HepG2 (cell line): ENCODE data around the gene PRSS8. TPM values are rescaled to one million over a fixed set of nuclear protein-coding genes. Genes with fewer than 3 reads are reported as not detected.

Experiments
- ARNT ChIP-seq: fragments of 450-650 bp; IDR thresholded peaks from 2 replicates; pipeline ENCODE4 v1.6.1; 2017
- KAT7 ChIP-seq: IDR thresholded peaks from 2 replicates; pipeline ENCODE4 v1.6.1; 2018; ENCODE audit warnings: borderline replicate concordance, missing compliant biosample characterization
- NR2F2 ChIP-seq: IDR thresholded peaks from 2 replicates; pipeline ENCODE4 v1.6.1; 2012; ENCODE audit warnings: low read depth, inconsistent platforms, borderline replicate concordance
- POLR2AphosphoS2 ChIP-seq: IDR thresholded peaks from 2 replicates; pipeline ENCODE4 v1.6.1; 2011; ENCODE audit warnings: low read depth, low read length, improper control_type of control experiment
- SMYD3 ChIP-seq: sonication (generic); formaldehyde crosslinking; IDR thresholded peaks from 2 replicates; pipeline ENCODE4 v1.8.1; 2023; ENCODE audit warnings: mild to moderate bottlenecking, missing genetic modification reagents
- SRF ChIP-seq: IDR thresholded peaks from 2 replicates; pipeline ENCODE4 v1.6.1; 2011; ENCODE audit warnings: mild to moderate bottlenecking, low read depth, low read length, moderate library complexity
- YEATS4 ChIP-seq: sonication (generic); formaldehyde crosslinking; IDR thresholded peaks from 2 replicates; pipeline ENCODE4 v1.4.0; 2020; ENCODE audit warnings: missing genetic modification reagents, borderline replicate concordance
- ZMYM4 ChIP-seq: sonication (generic); formaldehyde crosslinking; IDR thresholded peaks from 2 replicates; pipeline ENCODE4 v1.8.1; 2023; ENCODE audit warnings: mild to moderate bottlenecking, missing genetic modification reagents
- ZNF160 ChIP-seq: sonication (generic); formaldehyde crosslinking; IDR thresholded peaks from 2 replicates; pipeline ENCODE4 v1.8.0; 2022; ENCODE audit warnings: mild to moderate bottlenecking, inconsistent platforms, missing genetic modification reagents
- ZNF451 ChIP-seq: sonication (generic); formaldehyde crosslinking; IDR thresholded peaks from 2 replicates; pipeline ENCODE4 v1.5.0; 2020; ENCODE audit warnings: mild to moderate bottlenecking, missing genetic modification reagents
- ZNF468 ChIP-seq: sonication (generic); formaldehyde crosslinking; IDR thresholded peaks from 2 replicates; pipeline ENCODE4 v1.8.0; 2022; ENCODE audit warnings: mild to moderate bottlenecking, moderate library complexity, missing genetic modification reagents
- ZNF558 ChIP-seq: sonication (generic); formaldehyde crosslinking; IDR thresholded peaks from 2 replicates; pipeline ENCODE4 v1.9.0; 2022; ENCODE audit warnings: mild to moderate bottlenecking, missing genetic modification reagents, borderline replicate concordance
- ZNF761 ChIP-seq: sonication (generic); formaldehyde crosslinking; conservative IDR thresholded peaks from 2 replicates; pipeline ENCODE4 v1.4.0; 2020; ENCODE audit warnings: mild to moderate bottlenecking, missing genetic modification reagents
- ZNF782 ChIP-seq: sonication (generic); formaldehyde crosslinking; IDR thresholded peaks from 2 replicates; pipeline ENCODE4 v1.4.0; 2020; ENCODE audit warnings: missing genetic modification reagents, mild to moderate bottlenecking, borderline replicate concordance
- polyA plus RNA-seq, 8 experiments: library from polyadenylated mRNA; depleted of rRNA in 3 of 8; stranded (reverse) in 7 of 8; unstranded in 1 of 8; fragments of >200 nt; fragmentation: Illumina TruSeq in 4 of 8; extraction: Trizol in 4 of 8; gene quantifications; 2 replicates each; pipeline versions ENCODE4 v1.2.1 to v1.2.3, GENCODE V29; 2011 to 2016; ENCODE audit warnings: low read depth in 4 of 8, missing spikeins in 1 of 8, mixed read lengths in 1 of 8; ENCODE audit not compliant: insufficient read depth in 1 of 8
- total RNA-seq, 5 experiments: library from RNA; depleted of rRNA; stranded (reverse); fragments of >200 nt; fragmentation: Illumina TruSeq; extraction: Trizol; gene quantifications; 2 replicates each; pipeline ENCODE4 v1.2.3, GENCODE V29; 2016; ENCODE audit warnings: low read depth in 1 of 5
- TF ChIP-seq, protein P1 (sequence below): sonication (generic); formaldehyde crosslinking; conservative IDR thresholded peaks from 2 replicates; pipeline ENCODE4 v1.5.0; 2020; ENCODE audit warnings: missing genetic modification reagents
- TF ChIP-seq, protein P2 (sequence below): sonication (generic); formaldehyde crosslinking; IDR thresholded peaks from 2 replicates; pipeline ENCODE4 v1.8.0; 2022; ENCODE audit warnings: mild to moderate bottlenecking, missing genetic modification reagents, moderate library complexity
- TF ChIP-seq, protein P3 (sequence below): sonication (generic); formaldehyde crosslinking; conservative IDR thresholded peaks from 2 replicates; pipeline ENCODE4 v1.4.0; 2020; ENCODE audit warnings: missing genetic modification reagents
- TF ChIP-seq, protein P4 (sequence below): conservative IDR thresholded peaks from 2 replicates; pipeline ENCODE4 v1.6.1; 2018; ENCODE audit warnings: missing genetic modification reagents
- TF ChIP-seq, protein P5 (sequence below): sonication (generic); formaldehyde crosslinking; IDR thresholded peaks from 2 replicates; pipeline ENCODE4 v1.9.0; 2021; ENCODE audit warnings: missing genetic modification reagents, mild to moderate bottlenecking, borderline replicate concordance
- TF ChIP-seq, protein P6 (sequence below): IDR thresholded peaks from 2 replicates; pipeline ENCODE4 v1.6.1; 2016
- TF ChIP-seq, protein P7 (sequence below): sonication (generic); formaldehyde crosslinking; IDR thresholded peaks from 2 replicates; pipeline ENCODE4 v1.4.0; 2020; ENCODE audit warnings: mild to moderate bottlenecking, missing genetic modification reagents

The PRSS8 gene
- total and polyA plus RNA-seq, 2 of the 13 experiments (the other 11 are each of a cell fraction or from before 2014, with no cell fraction given), result 2.6 to 7.2 TPM

DNA sequence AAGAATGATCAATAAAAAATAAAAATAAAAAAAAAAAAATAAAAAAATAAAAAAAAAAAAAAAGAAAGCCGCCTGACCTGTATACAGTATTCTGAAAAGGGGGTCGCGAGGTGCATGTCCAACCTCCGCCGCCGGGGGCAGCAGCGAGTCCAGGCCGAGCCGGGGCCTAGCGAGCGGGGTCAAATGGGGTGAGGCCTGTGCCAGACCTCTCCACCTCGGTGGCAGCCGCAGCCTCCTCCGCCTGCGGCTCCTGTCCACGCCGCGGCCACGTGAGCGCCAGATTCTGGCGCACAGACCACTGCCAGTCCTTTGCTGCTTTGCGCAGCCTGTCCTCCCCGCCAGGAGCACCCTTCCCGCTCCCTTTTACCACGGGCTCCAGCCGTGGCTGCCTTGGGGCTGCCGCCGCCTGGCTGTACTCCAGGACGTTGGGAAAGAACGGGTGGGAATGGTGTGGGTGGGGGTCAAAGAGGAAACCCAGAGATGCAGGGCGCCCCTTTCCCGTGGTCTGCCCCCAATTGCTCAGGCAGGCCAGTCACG lies 29.8 kb downstream of the PRSS8 start (continued):
- TF ChIP-seq, protein P1, sequence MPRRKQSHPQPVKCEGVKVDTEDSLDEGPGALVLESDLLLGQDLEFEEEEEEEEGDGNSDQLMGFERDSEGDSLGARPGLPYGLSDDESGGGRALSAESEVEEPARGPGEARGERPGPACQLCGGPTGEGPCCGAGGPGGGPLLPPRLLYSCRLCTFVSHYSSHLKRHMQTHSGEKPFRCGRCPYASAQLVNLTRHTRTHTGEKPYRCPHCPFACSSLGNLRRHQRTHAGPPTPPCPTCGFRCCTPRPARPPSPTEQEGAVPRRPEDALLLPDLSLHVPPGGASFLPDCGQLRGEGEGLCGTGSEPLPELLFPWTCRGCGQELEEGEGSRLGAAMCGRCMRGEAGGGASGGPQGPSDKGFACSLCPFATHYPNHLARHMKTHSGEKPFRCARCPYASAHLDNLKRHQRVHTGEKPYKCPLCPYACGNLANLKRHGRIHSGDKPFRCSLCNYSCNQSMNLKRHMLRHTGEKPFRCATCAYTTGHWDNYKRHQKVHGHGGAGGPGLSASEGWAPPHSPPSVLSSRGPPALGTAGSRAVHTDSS (CRISPR knock-in tag), result peak; percentile 75; the same call in 1 of the 2 replicates
- TF ChIP-seq SRF (no peak; the same call in 1 of the 2 replicates), ARNT (no peak), ZNF782 (0 out of 2 replicates have a peak, but pooled peaks have one; percentile 79), ZNF468 (CRISPR knock-in tag) (peak; percentile 33; the same call in 1 of the 2 replicates), ZMYM4 (CRISPR knock-in tag) (peak; percentile 87), ZNF451 (CRISPR knock-in tag) (peak; percentile 98), SMYD3 (CRISPR knock-in tag) (peak; percentile 92), NR2F2 (peak; percentile 45; the same call in 1 of the 2 replicates), POLR2AphosphoS2 (no peak), YEATS4 (peak; percentile 96), ZNF558 (CRISPR knock-in tag) (peak; percentile 98), ZNF160 (CRISPR knock-in tag) (peak; percentile 97), KAT7 (peak; percentile 80; the same call in 1 of the 2 replicates), ZNF761 (peak; percentile 90)
- TF ChIP-seq, protein P2, sequence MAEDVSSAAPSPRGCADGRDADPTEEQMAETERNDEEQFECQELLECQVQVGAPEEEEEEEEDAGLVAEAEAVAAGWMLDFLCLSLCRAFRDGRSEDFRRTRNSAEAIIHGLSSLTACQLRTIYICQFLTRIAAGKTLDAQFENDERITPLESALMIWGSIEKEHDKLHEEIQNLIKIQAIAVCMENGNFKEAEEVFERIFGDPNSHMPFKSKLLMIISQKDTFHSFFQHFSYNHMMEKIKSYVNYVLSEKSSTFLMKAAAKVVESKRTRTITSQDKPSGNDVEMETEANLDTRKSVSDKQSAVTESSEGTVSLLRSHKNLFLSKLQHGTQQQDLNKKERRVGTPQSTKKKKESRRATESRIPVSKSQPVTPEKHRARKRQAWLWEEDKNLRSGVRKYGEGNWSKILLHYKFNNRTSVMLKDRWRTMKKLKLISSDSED (CRISPR knock-in tag), result 0 out of 2 replicates have a peak, but pooled peaks have one; percentile 77
- TF ChIP-seq, protein P3, sequence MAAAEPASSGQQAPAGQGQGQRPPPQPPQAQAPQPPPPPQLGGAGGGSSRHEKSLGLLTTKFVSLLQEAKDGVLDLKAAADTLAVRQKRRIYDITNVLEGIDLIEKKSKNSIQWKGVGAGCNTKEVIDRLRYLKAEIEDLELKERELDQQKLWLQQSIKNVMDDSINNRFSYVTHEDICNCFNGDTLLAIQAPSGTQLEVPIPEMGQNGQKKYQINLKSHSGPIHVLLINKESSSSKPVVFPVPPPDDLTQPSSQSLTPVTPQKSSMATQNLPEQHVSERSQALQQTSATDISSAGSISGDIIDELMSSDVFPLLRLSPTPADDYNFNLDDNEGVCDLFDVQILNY (CRISPR knock-in tag), result peak; percentile 73
- TF ChIP-seq, protein P4, sequence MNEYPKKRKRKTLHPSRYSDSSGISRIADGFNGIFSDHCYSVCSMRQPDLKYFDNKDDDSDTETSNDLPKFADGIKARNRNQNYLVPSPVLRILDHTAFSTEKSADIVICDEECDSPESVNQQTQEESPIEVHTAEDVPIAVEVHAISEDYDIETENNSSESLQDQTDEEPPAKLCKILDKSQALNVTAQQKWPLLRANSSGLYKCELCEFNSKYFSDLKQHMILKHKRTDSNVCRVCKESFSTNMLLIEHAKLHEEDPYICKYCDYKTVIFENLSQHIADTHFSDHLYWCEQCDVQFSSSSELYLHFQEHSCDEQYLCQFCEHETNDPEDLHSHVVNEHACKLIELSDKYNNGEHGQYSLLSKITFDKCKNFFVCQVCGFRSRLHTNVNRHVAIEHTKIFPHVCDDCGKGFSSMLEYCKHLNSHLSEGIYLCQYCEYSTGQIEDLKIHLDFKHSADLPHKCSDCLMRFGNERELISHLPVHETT (CRISPR knock-in tag), result peak; percentile 96
- TF ChIP-seq, protein P5, sequence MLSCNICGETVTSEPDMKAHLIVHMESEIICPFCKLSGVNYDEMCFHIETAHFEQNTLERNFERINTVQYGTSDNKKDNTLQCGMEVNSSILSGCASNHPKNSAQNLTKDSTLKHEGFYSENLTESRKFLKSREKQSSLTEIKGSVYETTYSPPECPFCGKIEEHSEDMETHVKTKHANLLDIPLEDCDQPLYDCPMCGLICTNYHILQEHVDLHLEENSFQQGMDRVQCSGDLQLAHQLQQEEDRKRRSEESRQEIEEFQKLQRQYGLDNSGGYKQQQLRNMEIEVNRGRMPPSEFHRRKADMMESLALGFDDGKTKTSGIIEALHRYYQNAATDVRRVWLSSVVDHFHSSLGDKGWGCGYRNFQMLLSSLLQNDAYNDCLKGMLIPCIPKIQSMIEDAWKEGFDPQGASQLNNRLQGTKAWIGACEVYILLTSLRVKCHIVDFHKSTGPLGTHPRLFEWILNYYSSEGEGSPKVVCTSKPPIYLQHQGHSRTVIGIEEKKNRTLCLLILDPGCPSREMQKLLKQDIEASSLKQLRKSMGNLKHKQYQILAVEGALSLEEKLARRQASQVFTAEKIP (CRISPR knock-in tag), result no peak
- TF ChIP-seq, protein P6, sequence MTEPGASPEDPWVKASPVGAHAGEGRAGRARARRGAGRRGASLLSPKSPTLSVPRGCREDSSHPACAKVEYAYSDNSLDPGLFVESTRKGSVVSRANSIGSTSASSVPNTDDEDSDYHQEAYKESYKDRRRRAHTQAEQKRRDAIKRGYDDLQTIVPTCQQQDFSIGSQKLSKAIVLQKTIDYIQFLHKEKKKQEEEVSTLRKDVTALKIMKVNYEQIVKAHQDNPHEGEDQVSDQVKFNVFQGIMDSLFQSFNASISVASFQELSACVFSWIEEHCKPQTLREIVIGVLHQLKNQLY (CRISPR knock-in tag), result peak; percentile 100
- TF ChIP-seq, protein P7, sequence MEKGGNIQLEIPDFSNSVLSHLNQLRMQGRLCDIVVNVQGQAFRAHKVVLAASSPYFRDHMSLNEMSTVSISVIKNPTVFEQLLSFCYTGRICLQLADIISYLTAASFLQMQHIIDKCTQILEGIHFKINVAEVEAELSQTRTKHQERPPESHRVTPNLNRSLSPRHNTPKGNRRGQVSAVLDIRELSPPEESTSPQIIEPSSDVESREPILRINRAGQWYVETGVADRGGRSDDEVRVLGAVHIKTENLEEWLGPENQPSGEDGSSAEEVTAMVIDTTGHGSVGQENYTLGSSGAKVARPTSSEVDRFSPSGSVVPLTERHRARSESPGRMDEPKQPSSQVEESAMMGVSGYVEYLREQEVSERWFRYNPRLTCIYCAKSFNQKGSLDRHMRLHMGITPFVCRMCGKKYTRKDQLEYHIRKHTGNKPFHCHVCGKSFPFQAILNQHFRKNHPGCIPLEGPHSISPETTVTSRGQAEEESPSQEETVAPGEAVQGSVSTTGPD, result peak; percentile 99
